ENCODE results near the gene NT5DC4.

NT5DC4 gene

DNA sequence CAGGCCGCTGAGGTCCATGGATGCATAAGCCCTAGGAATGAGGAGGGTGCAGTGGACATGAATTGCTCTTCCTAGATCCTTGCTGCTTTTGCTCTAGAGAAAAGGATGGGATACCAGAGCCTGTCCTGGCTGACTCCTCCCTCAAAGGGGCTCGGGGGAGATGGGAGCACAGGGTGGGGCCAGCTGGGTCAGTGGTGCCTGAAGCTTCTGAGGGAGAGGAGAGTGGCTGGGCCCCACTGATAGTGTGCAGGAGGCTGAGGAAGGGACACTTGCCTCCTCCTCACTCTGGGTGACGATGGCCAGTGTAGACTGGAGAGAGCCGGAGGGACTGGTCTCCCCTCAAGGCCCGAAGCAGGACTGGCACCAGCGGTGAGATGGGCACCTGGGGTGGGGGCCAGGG is at the start of gene NT5DC4:
NT5DC4 (plus strand) TSS at position 236 of the 400 bp plus-strand sequence; CDS start at position 296, 60 bp downstream.
- no peak for DNase-seq

DNA sequence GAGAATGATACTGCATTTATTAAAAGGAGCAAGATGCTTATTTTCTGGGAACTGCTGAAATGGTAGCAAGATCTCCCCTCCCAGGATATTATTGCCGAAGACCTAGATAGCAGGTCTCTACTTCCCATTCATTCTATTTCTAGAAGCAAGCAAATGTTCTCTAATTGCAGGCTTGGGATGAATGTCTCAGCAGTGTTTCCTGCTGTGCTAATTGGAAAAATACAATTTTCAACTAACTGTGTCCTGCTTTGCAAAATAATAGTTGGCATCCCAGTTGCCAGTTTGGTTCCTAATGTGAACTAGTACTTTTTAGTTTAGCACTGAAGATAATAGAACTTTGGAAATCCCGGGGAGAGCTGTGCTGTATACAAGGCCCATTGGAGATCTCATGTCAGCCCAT is 49.0 kb upstream of the NT5DC4 start:
- DNase-seq, result peak; percentile 11

DNA sequence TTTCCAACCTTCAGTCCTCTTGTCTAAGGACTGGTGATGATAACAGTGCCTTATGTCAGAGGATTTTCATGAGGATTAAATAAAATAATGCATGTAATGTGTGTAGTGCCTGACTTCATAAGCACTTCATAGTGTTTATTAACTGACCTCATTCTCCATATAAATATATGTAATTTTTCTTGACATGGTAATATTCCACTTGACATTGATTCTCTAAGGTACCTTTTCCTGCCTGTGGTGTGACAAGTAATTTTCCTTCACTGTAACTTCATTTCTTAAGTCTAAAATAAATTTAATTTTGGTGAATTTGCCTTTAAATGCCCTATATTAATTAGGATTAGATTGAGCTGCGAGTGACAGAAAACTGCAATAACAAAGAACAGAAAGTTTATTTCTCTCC is 47.8 kb upstream of the NT5DC4 start:
- no peak for DNase-seq

DNA sequence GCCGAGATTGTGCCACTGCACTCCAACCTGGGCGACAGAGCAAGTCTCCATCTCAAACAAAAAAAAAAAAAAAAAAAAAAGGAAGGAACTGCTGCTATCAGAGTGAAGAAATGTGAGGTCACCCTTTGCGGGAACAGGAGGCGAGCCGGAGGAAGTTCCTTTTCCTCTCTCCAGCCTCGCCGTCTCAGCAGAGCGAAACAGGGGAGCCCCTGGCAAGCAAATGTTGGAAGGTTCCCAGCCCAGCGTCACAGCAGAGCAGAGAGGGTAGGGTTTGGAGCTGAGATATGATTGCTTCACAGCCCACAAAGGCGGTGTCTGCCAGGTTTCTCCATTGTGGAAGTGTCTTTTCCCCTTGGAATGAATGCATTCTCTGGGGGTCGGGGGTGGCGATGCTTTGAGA is 46.6 kb upstream of the NT5DC4 start:
- no peak for DNase-seq

DNA sequence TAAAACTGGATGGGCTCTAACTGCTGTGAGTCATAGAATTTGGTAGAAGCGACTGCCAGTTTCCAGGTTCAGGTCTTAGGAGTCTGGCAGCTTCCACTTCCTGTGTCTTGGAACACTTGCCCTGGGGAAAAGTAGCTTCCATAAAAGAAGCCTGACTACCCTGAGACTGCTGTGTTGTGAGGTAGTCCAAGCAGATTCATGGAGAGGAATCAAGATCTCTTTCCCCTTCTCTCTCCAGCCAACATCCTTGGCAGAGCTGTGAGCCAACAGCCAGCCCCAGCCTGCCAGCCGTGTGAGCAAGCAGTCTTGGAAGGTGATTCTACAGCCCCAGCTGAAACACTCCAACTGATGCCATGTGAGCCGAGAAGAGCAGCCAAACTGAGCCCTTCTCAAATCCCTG is 41.3 kb upstream of the NT5DC4 start:
- no peak for DNase-seq

DNA sequence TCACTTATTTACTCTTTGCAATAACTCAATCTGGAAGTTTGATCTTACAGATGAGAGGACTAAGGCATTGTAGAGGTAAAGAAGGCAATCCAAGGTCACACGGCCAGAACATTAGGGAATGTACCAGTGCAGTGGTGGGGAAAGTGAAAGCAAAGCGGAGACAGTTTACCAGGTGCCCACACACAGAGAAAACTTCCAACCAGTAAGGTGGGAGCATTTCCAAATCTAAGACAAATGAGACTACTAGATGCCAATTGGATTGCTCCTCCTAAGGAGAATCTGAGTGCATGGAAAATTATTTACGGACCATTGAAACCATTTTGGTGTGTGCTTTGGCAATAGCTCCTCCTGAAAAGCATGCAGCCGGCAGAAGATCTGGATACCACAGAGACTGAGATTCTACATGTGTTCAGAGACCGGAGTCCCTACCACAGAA is 40.1 kb upstream of the NT5DC4 start:
- no peak for DNase-seq

DNA sequence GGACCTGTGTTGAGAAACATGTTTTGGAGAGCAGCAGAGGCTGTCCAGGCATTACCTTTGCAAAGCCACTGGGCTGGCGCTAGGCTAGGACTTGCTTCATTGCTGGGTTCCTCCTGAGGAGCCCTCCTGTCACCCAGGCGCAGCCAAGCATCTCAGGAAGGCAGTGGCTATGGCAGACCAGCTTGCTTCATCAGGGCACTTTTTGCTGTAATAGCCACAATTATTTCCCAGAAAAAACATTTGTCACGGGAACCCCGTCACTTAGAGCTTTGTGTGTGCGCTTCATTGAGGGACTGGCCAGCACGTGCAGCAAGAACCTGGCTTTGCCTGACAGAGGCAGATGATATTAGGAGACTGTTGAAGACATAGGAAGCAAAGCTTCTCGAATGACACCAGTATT is 38.7 kb upstream of the NT5DC4 start:
- DNase-seq, result no peak

DNA sequence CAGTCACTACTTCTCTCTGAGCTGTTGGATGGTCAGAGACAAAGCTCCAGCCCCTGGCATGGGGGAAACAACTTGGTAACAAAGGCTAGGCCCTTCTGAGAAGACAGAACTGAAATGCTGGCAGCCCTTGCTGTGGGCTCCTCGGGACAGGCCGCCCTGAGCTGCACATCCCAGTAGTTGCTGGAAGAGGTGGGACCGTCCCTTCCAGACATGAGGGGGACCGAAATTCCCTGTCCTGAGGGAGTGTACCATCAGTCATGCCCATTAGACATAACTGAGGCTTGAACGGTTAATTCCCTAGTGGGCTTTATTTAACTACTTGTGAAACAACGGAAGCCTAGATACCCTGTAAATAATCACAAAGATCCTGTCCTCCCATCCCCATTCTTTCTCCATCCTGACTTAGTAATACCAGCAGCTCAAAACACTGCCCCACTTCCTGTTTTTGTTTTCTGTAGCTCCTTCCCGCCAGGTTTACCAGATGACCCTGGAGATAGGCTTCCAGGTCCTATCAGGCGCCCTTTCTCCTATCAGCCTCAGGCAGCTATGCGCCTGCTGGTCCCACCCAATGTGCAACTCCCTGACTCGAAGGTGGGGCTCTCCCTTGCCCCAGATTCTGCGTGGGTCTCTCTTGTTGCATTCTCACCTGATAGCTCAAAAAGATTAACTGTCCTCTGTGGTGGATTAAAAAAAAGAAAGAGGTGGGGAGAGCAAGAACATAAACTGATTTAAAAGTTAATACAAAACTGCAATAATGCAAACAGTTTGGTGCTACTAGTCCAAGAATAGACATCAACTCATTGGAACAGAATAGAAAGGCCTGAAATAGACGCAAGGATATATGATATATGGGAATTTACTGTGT is 37.0 kb upstream of the NT5DC4 start:
- no peak for DNase-seq

DNA sequence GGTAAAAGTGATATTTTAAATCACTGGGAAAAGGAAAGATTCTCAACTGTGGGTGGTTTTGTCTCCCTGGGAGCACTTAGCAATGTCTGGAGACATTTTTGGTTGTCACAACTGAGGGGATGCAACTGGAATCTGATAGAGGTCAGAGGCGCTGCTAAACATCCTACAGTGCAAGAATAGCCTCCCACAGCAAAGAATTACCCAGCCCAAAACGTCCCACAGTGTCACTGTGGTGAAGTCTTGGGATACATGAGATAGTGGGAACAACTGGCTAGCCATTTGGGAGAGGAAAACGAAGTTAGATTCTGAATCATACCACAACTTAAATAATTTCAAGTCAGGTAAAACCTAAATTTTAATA is 36.4 kb upstream of the NT5DC4 start:
- DNase-seq, result no peak

DNA sequence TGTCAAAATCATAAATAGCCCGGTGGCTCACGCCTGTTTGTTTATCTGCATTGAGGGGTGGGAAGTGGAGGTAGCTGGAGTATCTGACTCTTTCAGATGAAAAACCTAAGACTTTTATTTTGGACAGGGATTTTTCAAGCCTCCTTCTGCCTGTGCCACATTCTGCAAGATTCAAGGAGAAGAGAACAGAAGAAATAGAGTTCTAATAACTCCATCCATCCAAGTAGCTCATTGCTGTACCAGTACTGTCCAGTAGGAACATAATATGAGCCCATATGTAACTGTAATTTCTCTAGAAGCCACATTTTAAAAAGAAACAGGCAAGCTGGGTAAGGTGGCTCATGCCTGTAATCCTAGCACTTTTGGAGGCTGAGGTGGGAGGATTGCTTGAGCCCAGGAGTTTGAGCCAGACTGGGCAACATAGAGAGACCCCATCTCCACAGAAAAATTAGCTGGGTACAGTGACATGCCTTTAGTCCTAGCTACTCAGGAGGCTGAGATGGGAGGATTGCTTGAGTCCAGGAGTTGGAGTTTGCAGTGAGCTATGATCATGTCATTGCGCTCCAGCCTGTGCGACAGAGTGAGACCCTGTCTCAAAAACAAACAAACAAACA is 35.4 kb upstream of the NT5DC4 start:
- no peak for DNase-seq

DNA sequence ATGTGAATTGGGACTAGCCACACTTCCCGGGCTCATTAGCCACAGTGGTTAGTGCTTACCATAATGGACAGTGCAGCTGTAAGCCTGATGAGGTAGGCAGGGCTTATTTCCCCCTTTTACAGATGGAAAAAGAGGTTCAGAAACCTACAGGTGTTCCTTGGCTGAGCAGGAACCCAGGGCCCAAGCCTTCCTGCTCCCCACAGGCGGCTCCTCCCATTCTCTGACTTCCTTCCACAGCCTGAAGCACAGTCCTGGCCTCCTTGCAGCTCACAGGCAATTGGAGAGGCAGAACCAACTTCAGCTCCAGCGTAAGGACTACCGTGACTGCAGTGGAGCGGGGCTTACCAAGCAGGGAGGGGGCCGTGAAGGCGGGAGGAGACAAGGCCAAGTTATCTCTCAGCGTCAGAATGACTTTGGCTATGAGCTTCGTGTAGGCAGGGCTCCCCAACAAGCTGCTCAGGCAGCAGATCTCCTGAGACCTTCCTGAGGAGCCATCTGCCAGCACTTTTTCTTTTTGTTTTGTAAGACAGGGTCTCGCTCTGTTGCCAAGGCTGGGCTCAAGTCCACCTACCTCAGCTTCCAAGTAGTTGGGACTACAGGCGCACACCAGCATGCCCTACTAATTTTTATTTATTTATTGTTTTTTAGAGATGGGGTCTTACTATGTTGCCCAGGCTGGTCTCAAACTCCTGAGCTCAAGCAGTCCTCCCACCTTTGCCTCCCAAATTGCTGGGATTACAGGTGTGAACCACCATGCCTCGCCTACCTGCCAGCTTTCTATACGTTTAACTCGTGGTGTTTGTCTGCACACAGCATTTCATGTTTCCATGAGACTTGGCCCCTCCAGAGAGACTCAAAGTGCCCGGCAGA is 34.2 kb upstream of the NT5DC4 start:
- DNase-seq, result no peak

DNA sequence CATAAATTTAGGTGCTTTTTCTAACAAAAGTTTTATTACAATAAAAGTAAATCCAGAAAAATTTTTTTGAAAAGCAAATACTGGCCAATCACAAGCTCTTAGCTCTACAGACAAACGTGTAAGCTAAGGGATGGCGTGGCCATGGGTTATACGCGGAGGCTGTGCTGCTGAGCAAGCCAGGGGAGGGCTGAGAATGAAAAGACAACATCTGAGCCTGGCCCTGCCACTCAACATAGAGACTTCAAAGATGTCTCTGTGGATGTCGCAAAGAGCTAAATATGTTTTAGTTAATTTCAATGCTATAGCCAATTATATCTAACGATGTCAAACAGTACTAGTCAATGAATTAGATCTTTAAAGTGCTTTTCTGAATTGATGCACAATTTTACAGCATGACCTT is 33.3 kb upstream of the NT5DC4 start:
- DNase-seq, result no peak

DNA sequence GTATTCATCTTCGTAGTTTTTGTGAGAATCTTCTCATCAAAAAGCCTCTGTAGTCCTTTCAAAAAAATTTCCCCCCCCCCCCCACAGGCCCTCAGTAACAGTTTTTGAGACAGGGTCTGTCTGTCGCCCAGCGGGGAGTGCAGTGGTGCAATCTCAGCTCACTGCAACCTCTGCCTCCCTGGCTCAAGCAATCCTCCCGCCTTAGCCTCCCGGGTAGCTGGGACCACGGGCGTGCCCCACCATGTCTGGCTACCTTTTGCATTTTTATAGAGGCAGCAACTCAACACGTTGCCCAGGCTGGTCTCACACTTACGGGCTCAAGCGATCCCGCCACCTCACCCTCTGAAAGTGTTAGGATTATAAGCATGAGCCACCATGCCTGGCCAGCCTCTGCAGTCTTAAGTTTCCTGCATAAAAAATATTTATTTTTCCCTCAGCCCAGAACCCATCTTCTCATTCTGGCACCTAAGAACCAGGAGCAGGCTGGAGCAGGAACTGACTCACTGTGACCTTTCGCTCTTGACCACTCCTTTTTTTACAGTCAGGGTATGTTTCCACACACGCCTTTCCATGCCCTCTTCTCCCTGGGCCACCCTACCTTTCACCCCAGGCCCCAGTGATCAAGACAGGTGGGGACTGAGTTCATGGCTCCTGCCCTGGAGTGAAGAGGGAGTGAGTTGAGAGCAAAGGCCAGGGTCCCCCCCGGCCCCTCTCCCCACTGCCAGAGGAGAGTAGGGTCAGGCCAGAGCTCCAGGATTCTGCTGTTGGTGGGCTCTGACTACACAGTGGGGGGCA is 32.5 kb upstream of the NT5DC4 start:
- no peak for DNase-seq

DNA sequence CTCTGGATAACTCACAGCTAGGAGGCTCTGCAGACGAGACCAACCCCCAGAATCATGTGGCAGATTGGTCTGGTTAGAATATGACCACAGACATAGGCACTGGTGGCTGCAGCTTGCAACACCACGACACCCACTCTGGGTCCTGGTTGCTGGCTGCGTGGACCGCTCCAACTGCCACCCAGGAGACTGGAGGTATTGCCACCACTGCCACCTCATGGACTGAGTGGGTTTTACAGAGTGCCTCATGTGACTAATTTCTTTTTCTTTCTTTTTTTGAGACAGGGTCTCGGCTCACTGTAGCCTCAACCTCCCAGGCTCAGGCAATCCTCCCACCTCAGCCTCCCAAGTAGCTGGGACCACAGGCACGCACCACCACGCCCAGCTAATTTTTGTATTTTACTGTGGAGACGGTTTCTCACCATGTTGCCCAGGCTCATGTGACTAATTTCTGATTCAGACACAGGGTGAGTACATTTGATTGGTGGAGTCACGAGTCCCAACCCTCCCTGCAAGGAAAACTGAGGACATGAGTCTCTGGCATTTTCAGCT is 29.9 kb upstream of the NT5DC4 start:
- DNase-seq, result peak; percentile 32

DNA sequence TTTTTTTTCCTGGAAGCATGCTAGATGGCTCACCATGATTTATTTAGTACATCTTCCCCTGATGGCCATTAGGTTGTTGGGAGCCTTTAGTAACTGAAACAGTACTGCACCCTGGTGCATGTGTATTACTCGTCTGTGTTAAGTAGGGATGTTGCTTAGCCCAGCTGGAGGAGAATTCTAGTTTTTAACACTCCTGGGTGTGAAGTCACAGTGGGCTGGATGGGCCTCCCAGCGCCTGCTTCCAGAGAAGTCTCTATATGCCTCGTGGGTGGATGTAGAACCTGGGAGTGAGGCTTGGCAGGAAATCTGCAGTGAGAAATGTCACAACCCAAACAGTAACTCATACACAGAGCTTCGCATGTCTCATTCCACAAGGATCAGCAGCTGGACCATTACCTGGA is 28.9 kb upstream of the NT5DC4 start:
- DNase-seq, result peak; percentile 35

DNA sequence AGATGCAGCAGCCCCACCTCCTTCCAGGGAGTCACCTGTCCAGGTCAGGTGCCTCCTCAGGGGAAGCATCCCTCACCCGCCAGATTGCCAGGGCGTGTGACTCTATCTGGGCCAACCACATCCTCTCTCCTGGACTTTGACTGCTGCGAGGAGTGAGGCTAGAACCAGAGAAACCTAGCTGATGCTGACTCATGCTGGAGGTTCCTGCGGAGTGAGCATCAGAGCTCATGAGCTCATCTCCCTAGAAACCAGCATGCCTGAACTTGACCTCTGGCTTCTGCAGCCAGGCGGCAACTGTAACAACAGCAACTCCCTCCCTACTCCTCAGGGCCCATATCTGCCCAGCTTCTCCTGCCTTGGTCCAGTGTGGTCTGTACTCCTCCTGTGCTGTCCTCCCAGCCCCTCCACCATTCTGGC is 28.3 kb upstream of the NT5DC4 start:
- peak; percentile 31 for DNase-seq

DNA sequence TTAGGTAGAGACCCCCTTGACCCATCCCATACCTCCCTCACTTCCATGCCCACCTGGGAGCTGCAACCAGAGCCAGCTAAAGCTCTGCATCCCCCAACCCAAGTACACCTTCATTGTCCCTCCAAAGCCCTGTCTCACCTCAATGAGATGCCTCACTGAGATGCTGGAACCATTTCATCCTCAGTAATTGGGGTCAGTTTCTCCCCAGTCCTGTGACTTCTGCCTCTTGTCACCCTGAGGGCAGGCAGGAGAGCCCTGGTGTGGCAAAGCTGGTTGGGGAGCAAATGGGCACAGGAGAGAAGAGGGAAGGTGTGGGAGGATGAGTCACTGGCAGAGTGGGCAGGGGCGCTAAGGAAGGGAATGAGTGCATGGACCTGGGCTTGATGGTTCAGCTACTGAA is 27.9 kb upstream of the NT5DC4 start:
- no peak for DNase-seq

DNA sequence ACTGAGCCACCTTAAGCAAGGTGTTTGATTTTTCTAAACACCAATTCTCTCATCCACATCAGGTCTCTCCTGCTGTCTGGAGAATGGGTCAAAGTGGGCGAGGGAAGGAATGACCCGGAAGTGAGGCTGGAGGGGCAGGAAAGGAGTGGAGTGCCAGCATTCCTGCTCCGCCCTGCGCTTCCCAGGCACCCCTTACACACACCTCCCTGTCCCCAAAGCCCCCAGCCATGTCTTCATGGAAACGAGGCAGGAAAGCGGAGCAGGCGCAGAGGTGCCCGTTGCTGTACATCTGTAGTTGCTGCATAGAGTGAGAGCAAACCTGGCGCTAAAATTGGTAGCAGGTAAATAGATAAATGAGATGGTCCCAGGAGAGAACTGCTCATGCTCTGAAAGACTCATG is 27.2 kb upstream of the NT5DC4 start:
- DNase-seq, result no peak

DNA sequence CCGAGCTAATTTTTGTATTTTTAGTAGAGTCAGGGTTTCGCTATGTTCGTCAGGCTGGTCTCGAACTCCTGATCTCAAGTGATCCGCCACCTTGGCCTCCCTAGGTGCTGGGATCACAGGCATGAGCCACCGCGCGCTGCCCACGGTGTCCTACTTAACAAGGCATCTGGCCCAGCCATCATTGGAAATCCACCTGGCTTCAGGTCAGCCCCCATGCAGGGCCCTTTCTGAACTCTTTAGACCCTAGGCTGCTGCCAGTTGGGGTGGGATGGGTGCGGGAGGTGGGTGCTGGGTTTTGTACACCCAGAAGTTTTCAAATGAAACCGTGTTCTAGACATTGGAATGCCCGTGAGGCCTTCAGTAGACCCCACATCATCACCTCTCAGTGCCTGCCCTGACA is 26.6 kb upstream of the NT5DC4 start:
- DNase-seq, result no peak

DNA sequence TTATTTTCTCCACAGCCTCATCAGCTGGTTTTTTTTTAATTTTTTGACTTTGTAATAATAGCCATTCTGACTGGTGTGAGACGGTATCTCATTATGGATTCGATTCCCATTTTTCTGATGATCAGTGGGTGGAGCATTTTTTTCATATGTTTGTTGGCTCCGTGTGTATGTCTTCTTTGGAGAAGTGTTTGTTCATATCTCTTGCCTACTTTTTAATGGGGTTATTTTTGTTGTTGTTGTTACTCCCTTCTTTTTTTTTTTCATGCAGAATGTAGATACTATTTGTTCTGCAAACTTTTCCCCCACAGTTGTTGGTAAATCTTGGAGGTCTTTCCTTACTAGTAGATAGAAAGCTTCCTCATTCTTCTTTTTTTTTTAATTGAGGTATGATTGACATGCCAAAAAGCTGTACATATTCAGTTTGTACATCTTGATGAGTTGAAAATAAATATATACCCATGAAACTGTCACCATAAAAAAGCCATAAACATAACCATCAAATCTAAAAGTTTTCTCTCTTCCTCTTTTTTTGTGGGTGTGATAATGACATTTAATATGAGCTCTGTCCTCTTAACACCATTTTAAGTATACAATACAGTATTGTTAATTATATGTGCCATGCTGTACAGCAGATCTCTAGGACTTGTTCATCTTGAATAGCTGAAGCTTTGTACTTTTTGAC is 21.8 kb upstream of the NT5DC4 start:
- DNase-seq, result no peak

DNA sequence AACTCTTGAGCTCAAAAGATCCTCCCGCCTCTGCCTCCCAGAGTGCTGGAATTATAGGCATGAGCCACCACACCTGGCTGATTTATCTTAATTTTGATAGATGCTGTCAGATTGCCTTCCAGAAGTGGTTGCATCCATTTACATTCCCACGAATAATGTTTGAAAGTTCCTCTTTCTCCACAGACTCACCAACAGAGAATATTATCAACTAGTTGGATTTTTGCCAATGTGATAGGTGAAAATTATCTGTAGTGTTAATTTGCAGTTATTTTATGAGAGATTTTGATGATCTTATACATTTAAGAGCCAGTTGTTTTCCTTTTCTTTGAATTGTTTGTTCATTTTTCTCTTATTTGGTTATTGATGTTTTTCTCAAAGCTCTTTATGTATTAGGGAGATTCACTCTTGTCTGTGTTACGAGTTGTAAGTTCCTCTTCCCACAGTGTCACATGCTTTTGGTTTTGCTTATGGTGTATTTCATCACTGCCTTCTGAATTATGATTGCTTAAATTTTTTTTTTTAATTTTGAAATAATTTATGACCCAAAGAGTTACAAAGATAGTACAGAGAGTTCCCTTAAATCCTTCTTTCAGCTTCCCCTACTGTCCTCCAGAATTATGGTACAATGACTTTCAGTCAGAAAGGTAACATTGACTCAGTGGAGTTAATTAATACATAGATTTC is 20.7 kb upstream of the NT5DC4 start:
- DNase-seq, result no peak

Measured in retina (tissue), 1 donor.